PC-9 (cell line): ENCODE results near the gene SIAH3. TPM values are rescaled to one million over a fixed set of nuclear protein-coding genes. Genes with fewer than 3 reads are reported as not detected.

Experiments used
- BruUV-seq: library from RNA; stranded (reverse); fragments of 400-500 nt; replicated peaks from 2 replicates; lab custom pipeline; 2021; lab: Mats Ljungman, UMichigan
- CTCF ChIA-PET: fragments of 300-600 bp; sonication (Branson Sonifier 250); formaldehyde crosslinking; loops from one replicate; lab custom pipeline; 2022; ENCODE audit warnings: antibody characterized with exemption; lab: Charles Lee
- POLR2A ChIA-PET: fragments of 300-600 bp; sonication (Branson Sonifier 250); formaldehyde crosslinking; loops from one replicate; lab custom pipeline; 2022; ENCODE audit warnings: antibody characterized with exemption; ENCODE audit not compliant: unreplicated experiment; lab: Charles Lee
- DNase-seq, 2 experiments: peaks; one replicate each; pipeline versions ENCODE4 v3.0.0 to v3.0.0-alpha.2; 2015 to 2022; ENCODE audit warnings: mixed read lengths in 1 of 2
- H2AFZ ChIP-seq: fragments of 200-600 bp; sonication (generic); 2 replicates; pipeline ENCODE4 v1.8.1; 2017; ENCODE audit warnings: antibody characterized with exemption
- H3F3A ChIP-seq: fragments of 200-600 bp; sonication (generic); 2 replicates; pipeline ENCODE4 v1.8.1; 2017; ENCODE audit warnings: antibody characterized with exemption, mild to moderate bottlenecking, low read depth; ENCODE audit not compliant: insufficient read depth
- H3K27ac ChIP-seq: fragments of 200-600 bp; sonication (generic); 2 replicates; pipeline ENCODE4 v1.6.1; 2016; ENCODE audit warnings: mixed run types
- H3K27me3 ChIP-seq: fragments of 200-600 bp; sonication (generic); 2 replicates; pipeline ENCODE4 v1.6.1; 2016; ENCODE audit warnings: low read depth, mixed run types; ENCODE audit not compliant: insufficient read depth
- H3K36me3 ChIP-seq: fragments of 200-600 bp; sonication (generic); 2 replicates; pipeline ENCODE4 v1.6.1; 2016; ENCODE audit warnings: low read depth, mixed run types
- H3K4me1 ChIP-seq: fragments of 200-600 bp; sonication (generic); replicated peaks from 2 replicates; pipeline ENCODE4 v1.6.1; 2016; ENCODE audit warnings: mixed run types; ENCODE audit not compliant: insufficient read depth
- H3K4me2 ChIP-seq: fragments of 200-600 bp; sonication (generic); 2 replicates; pipeline ENCODE4 v1.6.1; 2017; ENCODE audit warnings: mixed run types
- H3K4me3 ChIP-seq: fragments of 200-600 bp; sonication (generic); 2 replicates; pipeline ENCODE4 v1.6.1; 2016; ENCODE audit warnings: mixed run types
- H3K79me2 ChIP-seq: fragments of 200-600 bp; sonication (generic); 2 replicates; pipeline ENCODE4 v1.6.1; 2017; ENCODE audit warnings: low read depth, mixed run types
- H3K9me2 ChIP-seq: fragments of 200-600 bp; sonication (generic); 2 replicates; pipeline ENCODE4 v1.8.1; 2017; ENCODE audit warnings: mild to moderate bottlenecking; ENCODE audit not compliant: insufficient read depth
- H3K9me3 ChIP-seq: fragments of 200-600 bp; sonication (generic); 2 replicates; pipeline ENCODE4 v1.8.1; 2016; ENCODE audit warnings: low read depth; ENCODE audit not compliant: insufficient read depth
- H4K20me1 ChIP-seq: fragments of 200-600 bp; sonication (generic); 2 replicates; pipeline ENCODE4 v1.8.1; 2017; ENCODE audit not compliant: insufficient read depth
- EZH2 ChIP-seq: fragments of 200-600 bp; sonication (generic); IDR thresholded peaks from 2 replicates; pipeline ENCODE4 v1.8.0; 2017; ENCODE audit warnings: antibody characterized with exemption, low read depth
- intact Hi-C: fragments of 100-400 bp; cut with micrococcal nuclease; formaldehyde crosslinking; loops from one replicate; pipeline ENCODE4 v1.10.0; 2022; ENCODE audit not compliant: unreplicated experiment
- total RNA-seq: library from RNA; stranded (reverse); gene quantifications from 2 replicates; pipeline ENCODE4 v1.2.3, GENCODE V29; 2021
- TF ChIP-seq, protein P1 (sequence below): fragments of 200-600 bp; sonication (generic); conservative IDR thresholded peaks from 2 replicates; pipeline ENCODE4 v1.6.1; 2017; ENCODE audit warnings: mixed run types, antibody characterized with exemption, mild to moderate bottlenecking, moderate library complexity

The SIAH3 gene
- total RNA-seq, 1 experiment from 2014 or later, result not detected

DNA sequence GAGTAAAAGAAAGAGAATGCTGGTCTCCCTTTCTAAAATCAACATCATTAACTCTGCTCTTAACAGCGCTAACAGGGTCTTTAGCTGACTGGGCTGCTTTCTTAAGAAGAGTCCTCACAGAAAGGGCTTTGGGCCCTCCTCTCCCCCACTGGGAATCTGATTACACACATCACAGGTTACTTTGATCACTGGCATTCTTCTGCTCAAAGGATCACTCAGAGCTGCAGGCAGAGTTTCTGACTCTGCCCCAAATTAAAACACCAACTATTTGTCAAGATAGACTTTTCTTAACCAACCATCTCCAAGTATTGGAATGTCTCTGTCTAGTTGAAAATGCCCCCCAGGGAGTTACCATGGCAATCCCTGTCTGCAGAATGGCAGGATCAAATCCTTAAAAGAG, 31.1 kb upstream of the SIAH3 start:
- Histone ChIP-seq H3K79me2 (no peaks in the 10 kb centered on the region), H4K20me1 (no peaks in the 10 kb centered on the region), H3F3A (no peaks in the 10 kb centered on the region), H3K27ac (no peak overlapping the region), H3K4me1 (no peaks in the 10 kb centered on the region), H3K4me3 (no peak overlapping the region), H3K9me3 (no peaks in the 10 kb centered on the region), H3K4me2 (no peak overlapping the region), H3K36me3 (no peaks in the 10 kb centered on the region), H3K9me2 (no peaks in the 10 kb centered on the region), H2AFZ (no peak overlapping the region), H3K27me3 (peaks cover 3% of the 10 kb centered on the region)
- no peak for DNase-seq
- ChIA-PET CTCF (no interaction called here), POLR2A (no interaction called here)
- no TSS peak for BruUV-seq
- intact Hi-C loops, result no loop called here
- TF ChIP-seq, protein P1, sequence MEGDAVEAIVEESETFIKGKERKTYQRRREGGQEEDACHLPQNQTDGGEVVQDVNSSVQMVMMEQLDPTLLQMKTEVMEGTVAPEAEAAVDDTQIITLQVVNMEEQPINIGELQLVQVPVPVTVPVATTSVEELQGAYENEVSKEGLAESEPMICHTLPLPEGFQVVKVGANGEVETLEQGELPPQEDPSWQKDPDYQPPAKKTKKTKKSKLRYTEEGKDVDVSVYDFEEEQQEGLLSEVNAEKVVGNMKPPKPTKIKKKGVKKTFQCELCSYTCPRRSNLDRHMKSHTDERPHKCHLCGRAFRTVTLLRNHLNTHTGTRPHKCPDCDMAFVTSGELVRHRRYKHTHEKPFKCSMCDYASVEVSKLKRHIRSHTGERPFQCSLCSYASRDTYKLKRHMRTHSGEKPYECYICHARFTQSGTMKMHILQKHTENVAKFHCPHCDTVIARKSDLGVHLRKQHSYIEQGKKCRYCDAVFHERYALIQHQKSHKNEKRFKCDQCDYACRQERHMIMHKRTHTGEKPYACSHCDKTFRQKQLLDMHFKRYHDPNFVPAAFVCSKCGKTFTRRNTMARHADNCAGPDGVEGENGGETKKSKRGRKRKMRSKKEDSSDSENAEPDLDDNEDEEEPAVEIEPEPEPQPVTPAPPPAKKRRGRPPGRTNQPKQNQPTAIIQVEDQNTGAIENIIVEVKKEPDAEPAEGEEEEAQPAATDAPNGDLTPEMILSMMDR, result no peak
- no peak for TF ChIP-seq EZH2

DNA sequence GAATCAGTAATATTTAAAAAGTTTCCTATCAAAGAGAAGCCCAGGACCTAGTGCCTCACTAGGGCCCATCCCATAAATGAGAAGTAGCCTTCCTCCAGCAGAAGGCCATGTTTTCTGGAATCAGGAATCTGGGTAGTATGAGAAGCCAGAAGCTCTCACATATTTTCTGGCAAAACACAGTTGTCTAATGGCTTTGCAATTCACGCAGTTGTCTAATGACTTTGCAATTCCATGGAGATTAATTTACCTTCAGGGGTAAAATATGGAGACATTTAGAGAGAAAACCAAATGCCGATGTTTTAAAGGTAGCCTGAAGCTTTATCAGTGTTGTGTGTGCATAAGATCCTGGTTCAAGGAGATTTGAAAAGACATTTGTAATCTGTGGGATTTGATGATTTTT, 29.8 kb upstream of the SIAH3 start:
- Histone ChIP-seq H3K9me2 (no peaks in the 10 kb centered on the region), H3K36me3 (no peaks in the 10 kb centered on the region), H3F3A (no peaks in the 10 kb centered on the region), H2AFZ (no peak overlapping the region), H3K4me2 (no peak overlapping the region), H3K27ac (no peak overlapping the region), H3K9me3 (no peaks in the 10 kb centered on the region), H3K27me3 (peaks cover 3% of the 10 kb centered on the region), H3K4me1 (no peaks in the 10 kb centered on the region), H3K4me3 (no peak overlapping the region), H4K20me1 (no peaks in the 10 kb centered on the region), H3K79me2 (no peaks in the 10 kb centered on the region)
- no peak for TF ChIP-seq EZH2
- TF ChIP-seq, protein P1, result no peak
- ChIA-PET CTCF (no interaction called here), POLR2A (no interaction called here)
- intact Hi-C loops, result no loop called here
- DNase-seq, result no peak
- BruUV-seq, result no TSS peak

DNA sequence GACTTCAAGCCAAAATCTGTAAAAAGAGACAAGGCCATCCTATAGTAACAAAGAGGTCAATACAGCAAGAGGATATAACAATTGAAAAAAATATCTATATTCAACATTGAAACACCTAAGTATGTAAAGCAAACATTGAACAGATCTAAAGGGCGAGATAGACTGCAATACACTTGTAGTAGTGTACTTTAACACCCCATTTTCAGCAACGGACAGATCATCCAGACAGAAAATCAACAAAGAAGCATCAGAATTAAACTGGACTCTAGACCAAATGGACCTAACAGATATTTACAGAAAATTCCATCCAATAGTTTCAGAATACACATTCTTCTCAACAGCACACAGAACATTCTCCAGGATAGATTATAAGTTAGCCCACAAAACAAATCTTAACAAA, 28.7 kb upstream of the SIAH3 start:
- ChIA-PET CTCF (no interaction called here), POLR2A (no interaction called here)
- H3K4me1 ChIP-seq, result no peaks in the 10 kb centered on the region
- intact Hi-C loops, result no loop called here
- no peaks in the 10 kb centered on the region for H3K9me3 ChIP-seq
- no peak overlapping the region for H3K27ac ChIP-seq
- no peaks in the 10 kb centered on the region for H3K9me2 ChIP-seq
- H3K4me3 ChIP-seq, result no peak overlapping the region
- TF ChIP-seq EZH2, result no peak
- BruUV-seq, result no TSS peak
- no peaks in the 10 kb centered on the region for H3K79me2 ChIP-seq
- H3K36me3 ChIP-seq, result no peaks in the 10 kb centered on the region
- H3K4me2 ChIP-seq, result no peak overlapping the region
- no peaks in the 10 kb centered on the region for H4K20me1 ChIP-seq
- DNase-seq, result no peak
- no peak overlapping the region for H2AFZ ChIP-seq
- H3K27me3 ChIP-seq, result peaks cover 3% of the 10 kb centered on the region
- no peaks in the 10 kb centered on the region for H3F3A ChIP-seq

DNA sequence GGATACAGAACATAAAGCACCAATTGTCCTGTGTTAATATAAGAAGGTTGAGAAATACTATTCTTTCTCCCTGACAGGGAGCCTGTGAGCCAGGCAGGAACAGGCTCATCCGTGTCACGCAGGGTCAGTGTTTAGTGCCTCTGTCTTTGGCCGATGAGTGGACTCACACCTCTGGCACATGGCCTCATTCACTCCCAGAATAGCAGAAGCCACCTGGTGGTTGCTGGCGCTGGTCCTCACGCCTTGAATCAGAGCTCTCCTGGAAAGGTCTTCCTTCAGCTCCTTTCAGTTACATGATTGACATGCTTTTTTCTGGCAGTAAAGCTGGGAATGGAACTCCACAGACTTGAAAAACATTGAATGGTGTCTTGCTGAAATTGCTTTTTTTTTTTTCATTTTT, 28.1 kb upstream of the SIAH3 start:
- no peaks in the 10 kb centered on the region for H3F3A ChIP-seq
- no peak overlapping the region for H2AFZ ChIP-seq
- no peak overlapping the region for H3K27ac ChIP-seq
- TF ChIP-seq, protein P1, result no peak; the same call in 1 of the 2 replicates
- TF ChIP-seq EZH2, result no peak
- ChIA-PET CTCF (no interaction called here), POLR2A (no interaction called here)
- no peaks in the 10 kb centered on the region for H4K20me1 ChIP-seq
- H3K36me3 ChIP-seq, result no peaks in the 10 kb centered on the region
- H3K79me2 ChIP-seq, result no peaks in the 10 kb centered on the region
- H3K4me1 ChIP-seq, result no peaks in the 10 kb centered on the region
- no TSS peak for BruUV-seq
- H3K9me3 ChIP-seq, result no peaks in the 10 kb centered on the region
- H3K27me3 ChIP-seq, result peaks cover under 1% of the 10 kb centered on the region
- no peak overlapping the region for H3K4me2 ChIP-seq
- DNase-seq, result no peak
- H3K9me2 ChIP-seq, result no peaks in the 10 kb centered on the region
- intact Hi-C loops, result no loop called here
- H3K4me3 ChIP-seq, result no peak overlapping the region
